BJ (cell line): ENCODE data around the gene TMEM14A. TPM values are rescaled to one million over a fixed set of nuclear protein-coding genes. Genes with fewer than 3 reads are reported as not detected.

Experiments
- CTCF ChIA-PET: fragments of 350-600 bp; formaldehyde crosslinking; extraction: SDS; loops from one replicate; lab custom pipeline; 2021; ENCODE audit warnings: antibody characterized with exemption, inconsistent platforms; lab: Yijun Ruan, JAX
- POLR2A ChIA-PET: fragments of 300-600 bp; sonication (Branson Sonifier 250); formaldehyde crosslinking; extraction: SDS; loops from one replicate; lab custom pipeline; 2021; ENCODE audit warnings: antibody characterized with exemption; lab: Charles Lee
- DNase-seq: peaks from one replicate; pipeline ENCODE4 v3.0.0-alpha.2; 2011; ENCODE audit warnings: low read depth
- H3K27me3 ChIP-seq: 2 replicates; pipeline ENCODE4 v1.6.0; 2011; ENCODE audit warnings: low read length; ENCODE audit not compliant: control insufficient read depth, insufficient read depth
- H3K36me3 ChIP-seq: 2 replicates; pipeline ENCODE4 v1.5.1; 2011; ENCODE audit warnings: low read length; ENCODE audit not compliant: control insufficient read depth, insufficient read depth
- H3K4me3 ChIP-seq: 2 replicates; pipeline ENCODE4 v1.5.1; 2011; ENCODE audit warnings: low read depth, mild to moderate bottlenecking, control low read depth, low read length
- CTCF ChIP-seq: IDR thresholded peaks from 2 replicates; pipeline ENCODE4 v1.5.1; 2011; ENCODE audit warnings: low read depth, mild to moderate bottlenecking, control low read depth, inconsistent platforms, low read length, moderate library complexity; ENCODE audit not compliant: insufficient read depth
- polyA plus RNA-seq: library from polyadenylated mRNA; depleted of rRNA; stranded (reverse); fragments of >200 nt; gene quantifications from 2 replicates; pipeline ENCODE4 v1.2.3, GENCODE V29; 2011

The TMEM14A gene
- polyA plus RNA-seq, 1 experiment: 20.4 TPM

- no peak for DNase-seq
- Histone ChIP-seq H3K27me3 (no peaks in the 10 kb centered on the region), H3K36me3 (no peaks in the 10 kb centered on the region), H3K4me3 (no peak overlapping the region)
- CTCF ChIA-PET: interaction anchor here (1.1 to 1.5 kb wide), 2 partner anchors 83 to 269 kb away, joined by 3 to 6 read pairs; partner anchors contain the start of gene GSTA4
- no peak for TF ChIP-seq CTCF
- POLR2A ChIA-PET: no interaction called here
These were observed 54.8 kb downstream of the TMEM14A start for GRCh38 chr6:52725535-52726192.

GRCh38 chr6:52726193-52726542 lies 55.3 kb downstream of the TMEM14A start:
- TF ChIP-seq CTCF: no peak
- no peaks in the 10 kb centered on the region for H3K36me3 ChIP-seq
- POLR2A ChIA-PET: no interaction called here
- CTCF ChIA-PET: interaction anchor here (0.7 kb wide), 1 partner anchor 89 kb away, joined by 4 read pairs; no protein-coding TSS in a partner anchor
- H3K27me3 ChIP-seq: no peaks in the 10 kb centered on the region
- no peak for DNase-seq
- no peak overlapping the region for H3K4me3 ChIP-seq

GRCh38 chr6:52726741-52727535 lies 56.0 kb downstream of the TMEM14A start:
- no peaks in the 10 kb centered on the region for H3K36me3 ChIP-seq
- no peak for TF ChIP-seq CTCF
- ChIA-PET POLR2A (no interaction called here), CTCF (interaction anchor here (0.7 to 1.0 kb wide), 2 partner anchors 26 to 88 kb away, joined by 3 to 4 read pairs; no protein-coding TSS in a partner anchor)
- no peaks in the 10 kb centered on the region for H3K27me3 ChIP-seq
- DNase-seq: no peak
- H3K4me3 ChIP-seq: no peak overlapping the region

GRCh38 chr6:52727908-52728307 lies 57.0 kb downstream of the TMEM14A start:
- CTCF ChIA-PET: interaction anchor here (1.0 kb wide), 1 partner anchor 25 kb away, joined by 3 read pairs; no protein-coding TSS in a partner anchor
- POLR2A ChIA-PET: no interaction called here
- Histone ChIP-seq H3K27me3 (no peaks in the 10 kb centered on the region), H3K36me3 (no peaks in the 10 kb centered on the region), H3K4me3 (no peak overlapping the region)
- DNase-seq: no peak
- no peak for TF ChIP-seq CTCF

DNA sequence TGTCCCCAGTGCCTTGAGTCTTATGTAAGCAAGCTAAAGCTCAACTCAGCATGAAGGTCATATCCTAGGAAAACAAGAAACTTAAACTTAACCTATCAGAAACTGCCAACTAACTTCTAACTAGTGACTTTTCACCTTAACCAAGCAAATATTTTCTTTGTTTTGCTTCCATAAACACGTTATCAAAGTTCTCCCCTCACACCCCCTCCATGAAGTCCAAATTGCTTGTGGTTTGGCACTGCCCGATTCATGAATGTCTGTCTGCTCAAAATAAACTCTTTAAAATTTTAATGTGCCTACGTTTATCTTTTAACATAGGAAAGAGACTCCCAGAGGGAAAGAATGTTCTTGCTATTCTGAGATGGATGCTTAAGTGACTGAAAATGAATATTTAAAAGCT lies 57.5 kb downstream of the TMEM14A start:
- ChIA-PET POLR2A (interaction anchor here (0.6 kb wide), 1 partner anchor 25 kb away, joined by 5 read pairs; no protein-coding TSS in a partner anchor), CTCF (interaction anchor here (1.0 kb wide), 1 partner anchor 24 kb away, joined by 3 read pairs; no protein-coding TSS in a partner anchor)
- TF ChIP-seq CTCF: no peak
- Histone ChIP-seq H3K27me3 (no peaks in the 10 kb centered on the region), H3K36me3 (no peaks in the 10 kb centered on the region), H3K4me3 (no peak overlapping the region)
- no peak for DNase-seq
